Tibial nerve (tissue), 4 donors: ENCODE data around the gene OTUD7B.

Source experiments
- CTCF ChIP-seq, 5 experiments: fragments of 200-600 bp in 3 of 5; fragments of 450-650 bp in 2 of 5; sonication (generic) in 3 of 5; IDR thresholded peaks; one replicate each; pipeline ENCODE4 v1.5.1; 2016 to 2019; ENCODE audit warnings: antibody characterized with exemption in 5 of 5, mild to moderate bottlenecking in 3 of 5, moderate library complexity in 2 of 5
- EP300 ChIP-seq, 2 donors: sonication (generic); formaldehyde crosslinking; IDR thresholded peaks; one replicate each; pipeline ENCODE4 v1.6.1; 2017; ENCODE audit warnings: antibody characterized with exemption in 2 of 2, mild to moderate bottlenecking in 1 of 2
- POLR2A ChIP-seq, 2 donors: fragments of 450-650 bp; IDR thresholded peaks; one replicate each; pipeline ENCODE4 v1.6.1; 2017; ENCODE audit warnings: antibody characterized with exemption in 2 of 2, mild to moderate bottlenecking in 2 of 2, moderate library complexity in 2 of 2

DNA sequence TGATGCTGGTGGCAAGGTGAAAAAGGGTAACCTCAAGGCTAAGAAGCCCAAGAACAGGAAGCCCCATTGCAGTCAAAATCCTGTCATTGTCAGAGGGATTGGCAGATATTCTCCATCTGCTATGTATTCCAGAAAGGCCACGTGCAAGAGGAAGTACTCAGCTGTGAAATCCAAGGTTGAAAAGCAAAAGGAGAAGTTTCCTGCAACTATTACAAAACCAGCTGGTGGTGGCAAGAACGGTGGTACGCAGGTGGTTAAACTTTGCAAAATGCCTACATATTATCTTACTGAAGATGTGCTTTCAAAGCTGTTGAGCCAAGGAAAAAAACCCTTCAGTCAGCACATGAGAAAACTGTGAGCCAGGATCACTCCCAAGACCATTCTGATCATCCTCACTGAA is 43.4 kb upstream of the OTUD7B start:
- TF ChIP-seq CTCF (IDR thresholded peaks at IDR 0.05) (no peak), EP300 (IDR thresholded peaks at IDR 0.05) (no peak), POLR2A (IDR thresholded peaks at IDR 0.05) (no peak)
